AG20443 (cell line): ENCODE results near the gene SH3PXD2B.
A peak's percentile ranks its signal among the peaks of the same experiment; 100 is the strongest.

Source experiments
- DNase-seq: peaks from one replicate; pipeline ENCODE4 v3.0.0; 2012; ENCODE audit warnings: low spot score, mixed read lengths

The SH3PXD2B gene

GRCh38 chr5:172436879-172437369 is 17.4 kb downstream of the SH3PXD2B start:
- no peak for DNase-seq

DNA sequence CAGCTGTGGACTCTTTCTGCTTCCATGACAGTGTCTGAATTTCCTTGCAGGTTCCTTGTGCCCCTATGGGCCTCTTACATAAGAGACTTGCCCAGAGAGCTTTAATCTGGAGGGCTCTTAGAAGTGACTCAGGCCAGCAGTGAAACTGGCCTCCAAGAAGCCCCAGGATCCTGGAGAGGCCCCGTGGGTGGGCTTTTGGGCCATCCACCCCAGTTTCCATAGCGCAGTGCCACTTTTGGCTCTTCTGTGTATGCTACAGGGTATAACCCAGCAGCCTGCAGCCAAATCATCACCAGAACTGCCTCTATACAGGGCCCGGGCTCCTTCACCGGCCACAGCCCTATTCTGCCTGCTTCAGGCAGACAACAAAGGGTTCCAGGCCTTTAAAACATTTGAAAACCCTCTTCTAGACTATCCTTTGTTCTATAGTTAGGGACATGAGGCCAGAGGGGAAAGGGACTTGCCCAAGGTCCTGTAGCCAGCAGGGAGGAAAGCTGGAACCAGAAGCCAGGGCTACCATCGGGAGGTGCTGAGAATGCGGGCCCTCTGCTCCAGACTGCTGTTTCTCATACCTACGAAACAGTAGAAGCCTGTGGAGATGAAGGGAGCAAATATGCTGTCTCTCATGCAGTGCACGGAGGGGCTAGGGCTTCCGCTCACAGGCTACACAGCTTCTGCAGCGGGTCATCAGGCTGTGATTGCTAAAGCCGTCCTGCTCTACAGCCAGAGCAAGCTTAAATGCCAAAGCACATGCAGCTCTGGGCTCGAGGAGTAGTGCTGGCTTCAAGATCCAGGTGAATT is 18.0 kb downstream of the SH3PXD2B start:
- DNase-seq: no peak

GRCh38 chr5:172435362-172436077 is 18.8 kb downstream of the SH3PXD2B start:
- no peak for DNase-seq

- no peak for DNase-seq
Measured at GRCh38 chr5:172434251-172434650, 20.1 kb downstream of the SH3PXD2B start.

- no peak for DNase-seq
Measured at GRCh38 chr5:172433513-172433912, 20.8 kb downstream of the SH3PXD2B start.

- no peak for DNase-seq
Measured at GRCh38 chr5:172433071-172433470, 21.3 kb downstream of the SH3PXD2B start.

DNA sequence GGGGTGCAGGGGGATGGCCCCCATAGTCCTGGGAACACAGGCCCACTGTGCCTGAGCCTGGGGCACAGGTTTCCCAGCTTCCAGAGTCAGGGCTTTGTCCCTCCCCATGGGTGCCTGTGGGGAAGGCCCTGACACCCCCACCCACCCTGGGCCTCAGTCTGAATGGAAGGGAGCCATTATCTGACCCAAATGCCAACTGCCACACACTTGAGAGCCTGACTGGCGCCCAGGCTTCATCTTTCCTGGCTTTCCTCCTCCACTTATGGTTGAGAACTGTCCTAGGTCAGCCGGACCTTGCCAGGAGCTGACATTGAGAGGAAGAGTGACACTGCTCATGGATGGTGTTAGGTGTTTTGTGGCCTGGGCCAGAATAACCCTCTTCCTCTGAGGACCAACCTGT is 24.0 kb downstream of the SH3PXD2B start:
- no peak for DNase-seq

GRCh38 chr5:172429201-172429940 is 25.0 kb downstream of the SH3PXD2B start:
- DNase-seq: peak; percentile 81

DNA sequence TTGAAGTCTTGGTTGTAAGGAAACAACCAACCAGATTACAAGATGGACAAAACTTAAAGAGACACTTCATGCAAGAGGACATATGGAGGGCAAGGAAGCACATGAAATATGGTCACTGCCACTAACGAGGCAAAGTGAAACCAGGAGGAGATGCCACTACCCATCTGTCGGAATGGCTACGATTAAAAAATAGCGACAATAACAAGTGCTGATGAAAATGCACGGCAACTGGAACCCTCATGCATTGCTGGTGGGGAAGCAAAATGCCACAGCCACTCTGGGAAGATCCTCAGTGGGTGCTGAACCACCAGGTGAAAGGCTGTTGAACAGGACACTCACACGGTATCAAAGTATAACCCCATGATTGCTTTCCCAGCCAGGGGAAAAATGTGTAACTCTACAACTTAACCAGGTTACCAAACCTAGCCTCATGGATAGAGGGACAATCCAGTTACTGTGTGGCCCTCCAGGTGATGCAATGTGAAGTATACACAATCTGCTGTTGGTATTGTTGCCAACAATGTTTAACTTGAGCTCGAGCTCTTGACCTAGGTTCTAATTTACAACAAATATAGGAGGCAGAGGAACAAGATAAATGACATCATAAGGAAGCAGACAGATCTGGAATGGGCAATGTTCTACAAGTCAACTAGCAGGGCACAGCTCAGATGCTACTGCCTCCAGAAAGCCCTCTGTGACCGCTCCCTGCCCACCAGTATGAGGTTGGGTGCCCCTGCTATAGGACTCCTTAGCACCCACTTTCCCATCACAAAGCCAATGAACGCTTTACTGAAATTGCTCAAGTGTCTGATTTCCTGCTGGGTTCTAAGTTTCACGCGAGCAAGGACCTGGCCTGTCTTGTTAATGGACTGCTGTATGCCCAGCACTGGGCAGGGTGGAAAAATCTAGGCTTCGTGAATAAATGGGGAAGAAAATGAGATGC is 25.8 kb downstream of the SH3PXD2B start:
- DNase-seq: no peak

DNA sequence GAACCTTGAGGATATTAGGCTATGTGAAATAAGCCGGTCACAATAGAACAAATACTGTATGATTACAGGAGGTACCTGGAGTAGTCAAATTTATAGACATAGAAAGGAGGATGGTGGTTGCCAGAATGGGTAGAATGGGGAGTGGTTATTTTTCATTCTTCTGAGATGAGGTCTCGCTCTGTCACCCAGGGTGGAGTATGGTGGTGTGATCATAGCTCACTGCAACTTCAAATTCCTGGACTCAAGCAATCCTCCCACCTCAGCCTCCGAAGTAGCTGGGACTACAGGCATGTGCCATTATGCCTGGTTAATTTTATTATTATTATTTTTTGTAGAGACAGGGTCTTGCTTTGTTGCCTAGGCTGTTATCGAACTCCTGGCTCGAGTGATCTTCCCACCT is 27.1 kb downstream of the SH3PXD2B start:
- DNase-seq: no peak

DNA sequence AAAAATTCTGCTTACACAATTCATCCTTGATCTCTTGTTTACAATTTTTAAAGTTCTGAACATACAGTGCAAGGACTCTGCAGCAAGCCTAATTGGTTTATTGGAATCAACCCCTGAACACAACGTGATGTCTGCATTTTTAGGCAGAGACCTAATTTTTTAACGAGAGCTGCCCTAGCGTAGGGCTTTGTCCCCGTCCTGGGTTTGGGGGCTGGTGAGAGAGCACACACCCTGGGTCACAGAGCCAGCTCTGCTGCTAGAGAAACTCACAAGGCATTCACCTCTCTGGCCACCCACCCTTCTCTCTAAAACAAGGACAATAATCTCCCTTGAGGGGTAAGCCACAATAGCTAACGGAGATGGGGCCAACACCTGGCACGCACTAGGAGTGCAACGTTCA is 28.2 kb downstream of the SH3PXD2B start:
- no peak for DNase-seq

- DNase-seq: no peak
Measured at GRCh38 chr5:172425402-172425801, 28.9 kb downstream of the SH3PXD2B start.

DNA sequence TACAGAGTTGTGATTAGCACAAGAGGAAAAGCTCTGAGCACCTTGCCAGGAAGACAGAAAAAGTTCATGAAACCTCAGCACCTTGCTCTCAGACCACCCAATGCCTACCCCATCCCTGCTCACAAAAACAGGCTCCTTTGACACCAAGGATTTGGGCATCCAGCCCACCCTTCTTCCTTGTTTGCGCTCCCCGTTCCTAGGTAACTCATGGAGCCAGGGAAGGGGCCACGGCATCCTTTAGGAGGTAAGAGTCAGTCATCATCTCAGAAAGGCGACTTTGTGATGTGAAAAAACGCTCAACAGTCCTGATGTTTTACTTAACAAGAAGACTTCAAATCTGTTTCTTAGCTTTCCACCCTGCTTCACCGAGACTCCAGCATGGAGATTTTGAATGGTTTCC is 29.5 kb downstream of the SH3PXD2B start:
- no peak for DNase-seq

DNA sequence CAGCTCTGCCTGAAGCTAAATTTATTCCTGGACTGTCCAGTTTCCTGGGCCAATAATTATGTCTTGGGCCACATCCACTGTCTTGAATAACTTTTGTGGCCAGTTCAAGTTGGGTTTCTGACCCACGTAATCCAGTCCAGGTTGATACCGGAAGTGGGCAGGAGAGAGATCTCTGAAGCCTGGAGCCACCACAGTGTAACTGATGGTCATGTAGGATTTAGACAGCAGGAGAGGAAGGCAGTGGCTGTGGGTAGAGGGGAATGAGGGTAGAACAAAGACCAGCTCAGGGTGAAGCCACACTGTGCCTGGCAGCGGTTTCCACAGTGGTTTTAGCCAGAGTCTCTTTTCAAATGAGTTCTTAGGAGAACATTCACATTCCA is 30.2 kb downstream of the SH3PXD2B start:
- DNase-seq: no peak

DNA sequence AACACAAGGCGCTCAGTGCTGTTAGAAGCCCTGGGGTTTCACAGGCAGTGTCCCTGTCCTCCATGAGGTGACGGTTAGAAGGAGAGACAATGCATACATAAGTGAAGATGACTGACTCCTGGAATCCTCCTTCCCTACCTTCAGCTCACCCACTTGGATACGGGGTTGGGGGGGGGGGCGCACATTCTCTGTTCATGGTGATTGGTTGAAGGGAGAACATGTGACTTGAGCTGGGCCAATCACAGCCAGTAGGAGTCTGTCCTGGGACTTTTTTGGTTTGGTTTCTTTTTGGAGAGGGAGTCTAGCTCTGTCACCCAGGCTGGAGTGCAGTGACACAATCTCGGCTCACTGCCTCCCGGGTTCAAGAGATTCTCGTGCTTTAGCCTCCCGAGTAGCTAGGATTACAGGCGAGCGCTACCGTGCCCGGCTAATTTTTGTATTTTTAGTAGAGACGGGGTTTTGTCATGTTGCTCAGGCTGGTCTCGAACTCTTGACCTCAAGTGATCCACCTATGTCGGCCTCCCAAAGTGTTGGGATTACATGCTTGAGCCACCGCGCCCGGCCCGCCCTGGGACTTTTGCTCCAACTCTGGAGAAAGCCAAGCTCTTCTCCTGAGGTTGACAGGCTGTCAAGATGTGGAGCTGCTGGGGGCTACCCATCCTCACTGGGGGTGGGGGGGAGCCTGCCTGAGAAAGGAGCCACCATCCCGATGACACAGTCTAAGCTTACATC is 30.8 kb downstream of the SH3PXD2B start:
- no peak for DNase-seq

GRCh38 chr5:172422255-172422654 is 32.1 kb downstream of the SH3PXD2B start:
- DNase-seq: no peak

- no peak for DNase-seq
Measured at GRCh38 chr5:172421020-172421419, 33.3 kb downstream of the SH3PXD2B start.

DNA sequence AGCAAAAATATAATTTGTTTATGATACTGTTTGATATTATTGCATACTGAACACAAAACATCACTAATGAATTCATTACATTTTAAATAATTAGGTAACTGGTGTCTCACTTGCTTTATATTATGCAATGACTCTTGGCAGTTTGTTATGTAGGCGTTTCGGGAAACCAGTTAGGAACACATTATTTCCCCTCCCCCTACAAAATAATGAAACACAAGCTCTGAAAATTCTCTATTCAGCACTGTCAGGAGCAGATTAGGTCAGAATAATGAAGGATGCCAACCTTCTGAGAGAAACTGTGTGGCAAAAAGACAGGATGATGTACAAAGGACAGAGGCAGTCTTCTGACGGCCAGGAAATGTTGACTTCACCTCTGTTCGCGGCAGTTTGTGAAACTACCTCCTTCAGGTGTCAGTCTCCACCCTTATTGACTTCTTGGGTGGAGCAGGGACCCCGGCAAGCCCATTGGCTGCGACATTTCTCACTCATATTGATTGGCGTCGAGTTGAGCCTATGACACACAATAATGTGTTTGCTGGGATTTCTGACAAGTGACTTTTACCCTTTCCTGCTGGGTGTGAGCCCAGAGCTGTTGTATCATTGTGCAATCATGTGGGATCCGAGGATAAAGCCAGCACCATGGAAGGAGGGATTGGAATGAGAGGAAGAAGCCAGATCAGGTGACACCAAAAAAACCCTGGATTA is 33.9 kb downstream of the SH3PXD2B start:
- peak; percentile 87 for DNase-seq

DNA sequence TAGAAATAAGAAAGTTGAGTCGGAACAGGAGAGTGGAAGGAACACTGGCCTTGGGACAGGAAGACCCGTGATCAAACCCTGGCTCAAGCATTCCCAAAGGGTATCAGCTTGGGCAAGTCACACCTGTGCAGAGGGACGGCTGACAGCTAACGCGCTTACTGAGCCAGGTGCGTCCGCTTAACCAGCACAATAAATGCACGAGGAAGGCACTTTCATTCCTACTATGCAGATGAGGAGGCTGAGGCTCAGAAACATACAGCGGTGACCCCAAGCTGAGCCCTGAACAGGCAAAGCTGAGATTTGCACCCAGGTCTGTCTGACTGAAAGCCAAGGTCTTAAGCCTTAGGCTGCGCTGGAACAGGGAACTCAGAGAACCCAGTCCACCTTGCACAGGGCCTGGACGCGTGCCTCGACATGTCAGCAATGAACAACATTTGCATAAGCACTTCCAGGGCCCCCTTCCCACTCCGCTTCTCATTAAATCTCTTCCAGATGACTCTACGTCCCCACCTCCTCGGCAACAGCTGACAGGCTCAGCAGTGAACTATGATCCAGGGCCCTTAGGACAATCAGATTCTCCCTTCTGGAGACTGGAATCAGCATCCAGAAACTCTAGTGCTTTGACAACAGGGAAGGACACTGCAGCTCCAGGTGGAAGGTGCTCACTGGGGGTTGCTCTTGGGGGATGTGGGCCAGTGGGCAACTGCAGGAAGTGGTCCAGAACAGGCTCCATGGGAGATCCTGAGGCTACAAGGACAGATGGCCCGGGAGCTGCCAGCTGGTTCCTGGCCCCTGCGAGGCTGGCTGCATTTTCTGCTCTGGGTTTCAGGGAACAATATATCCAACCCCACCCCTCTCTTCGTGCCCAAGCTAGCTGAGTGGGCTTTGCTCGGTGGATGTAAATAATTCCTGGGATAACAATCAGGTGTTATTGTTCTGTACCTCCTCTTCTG is 35.2 kb downstream of the SH3PXD2B start:
- DNase-seq: no peak
